HG02759 (cell line): ENCODE data around the gene FNDC3B.

Experiments used
- ATAC-seq: cut with Tn5 transposase; IDR thresholded peaks from one replicate; pipeline ENCODE4 v1.9.1; 2021; ENCODE audit warnings: mild to moderate bottlenecking, moderate library complexity; ENCODE audit not compliant: unreplicated experiment

FNDC3B gene

DNA sequence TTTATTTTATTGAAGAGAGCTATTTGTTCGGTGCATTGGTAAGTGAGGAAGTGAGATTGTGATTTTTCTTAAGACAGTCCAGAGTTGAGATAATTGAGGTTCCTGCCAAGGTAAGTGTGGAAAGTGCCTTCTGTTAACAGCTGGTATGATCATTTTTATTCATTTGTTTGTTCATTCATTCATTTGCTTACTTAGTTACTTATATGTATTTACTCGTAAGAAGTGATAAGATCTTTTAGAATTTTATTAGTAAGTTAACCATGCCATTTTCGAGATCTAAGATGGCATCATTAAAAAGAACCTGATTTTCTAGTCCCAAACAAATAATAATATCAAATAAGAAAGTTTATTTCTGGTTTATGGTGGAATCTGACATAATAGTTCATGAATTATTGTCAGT lies 258.9 kb downstream of the FNDC3B start:
- no peak for ATAC-seq

- no peak for ATAC-seq
These were observed 260.8 kb downstream of the FNDC3B start for GRCh38 chr3:172300187-172300586.

DNA sequence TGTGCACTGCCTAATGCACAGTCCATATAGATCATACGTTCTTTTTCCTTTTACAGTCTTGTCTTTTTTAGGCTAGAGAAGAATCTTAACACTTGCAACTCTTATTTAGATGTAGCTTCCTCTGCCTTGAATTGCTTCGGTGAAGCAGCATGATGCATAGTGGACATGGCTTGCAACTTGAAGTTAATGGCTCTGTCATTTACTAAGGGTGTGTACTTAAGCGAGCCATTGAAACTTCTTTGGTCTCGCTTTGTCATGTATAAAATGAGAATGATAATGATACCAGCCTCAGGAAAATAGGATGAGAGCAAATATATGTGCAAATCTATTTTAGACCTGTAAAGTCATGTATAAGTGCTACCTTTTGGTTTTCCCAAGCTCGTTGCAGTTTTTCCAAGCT lies 261.5 kb downstream of the FNDC3B start:
- no peak for ATAC-seq

DNA sequence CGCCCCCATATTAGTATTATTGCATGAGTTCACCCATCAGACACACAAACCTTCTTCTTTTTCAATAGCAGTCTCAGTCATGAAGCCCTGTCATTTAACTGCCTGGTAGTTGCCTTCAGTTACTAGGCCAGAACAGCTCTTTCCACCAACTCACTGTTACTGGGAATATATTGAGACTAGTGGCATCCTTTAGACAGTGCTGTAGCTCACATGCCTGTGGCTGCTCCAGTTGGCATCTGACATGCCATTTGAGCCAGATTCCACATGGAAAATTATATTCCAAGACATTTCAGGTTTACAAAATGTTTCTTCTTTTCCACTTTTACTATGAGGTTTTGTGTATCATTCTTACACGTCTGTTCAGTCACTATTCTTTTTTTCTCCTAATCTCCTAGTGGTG lies 262.8 kb downstream of the FNDC3B start:
- ATAC-seq = no peak

DNA sequence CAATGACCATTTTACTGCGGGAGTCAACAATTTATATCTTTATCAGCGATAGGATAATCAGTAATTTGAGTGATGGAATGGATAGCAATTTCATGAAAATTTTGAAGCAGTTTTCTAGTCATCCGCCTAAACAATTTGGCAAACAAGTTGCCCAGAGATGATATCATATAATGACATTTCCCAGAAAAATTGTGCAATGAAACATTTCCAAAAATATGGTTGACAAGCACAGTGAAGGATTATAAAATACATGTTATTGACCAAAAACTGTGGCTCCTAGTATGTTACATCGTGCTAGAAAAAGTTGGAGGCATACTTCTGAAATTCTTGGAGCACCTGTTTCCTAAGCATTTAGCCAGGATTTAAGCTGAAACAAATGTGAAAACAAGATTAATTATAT lies 263.8 kb downstream of the FNDC3B start:
- ATAC-seq = no peak

DNA sequence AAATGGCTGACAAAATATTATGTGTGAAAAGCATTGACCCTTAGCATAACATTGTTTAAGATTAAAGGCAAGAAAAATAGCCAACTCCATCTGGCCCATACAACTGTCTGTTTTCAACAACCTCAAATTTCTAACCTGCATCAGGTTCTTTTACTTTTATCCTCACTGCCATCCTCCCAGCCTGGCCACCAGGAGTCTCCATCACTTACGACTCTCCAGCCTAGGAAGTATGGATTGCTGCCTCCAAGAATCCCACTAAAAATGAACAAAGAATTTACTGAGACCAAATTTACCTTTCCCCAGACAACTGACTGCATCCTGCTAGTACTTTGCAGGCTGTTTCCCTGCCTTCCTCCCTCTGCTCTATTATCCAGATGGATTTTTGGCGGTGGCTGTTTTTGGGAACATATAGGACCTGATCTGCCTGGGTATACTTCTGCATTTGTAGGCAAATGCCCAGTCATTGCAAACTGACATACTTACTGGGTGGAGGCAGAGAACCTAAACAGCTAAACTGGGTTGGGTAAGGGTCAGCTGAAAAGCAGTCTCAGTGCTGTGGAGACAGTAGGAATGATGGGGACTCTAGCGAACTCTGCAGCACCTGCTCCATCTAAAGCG lies 264.7 kb downstream of the FNDC3B start:
- no peak for ATAC-seq

DNA sequence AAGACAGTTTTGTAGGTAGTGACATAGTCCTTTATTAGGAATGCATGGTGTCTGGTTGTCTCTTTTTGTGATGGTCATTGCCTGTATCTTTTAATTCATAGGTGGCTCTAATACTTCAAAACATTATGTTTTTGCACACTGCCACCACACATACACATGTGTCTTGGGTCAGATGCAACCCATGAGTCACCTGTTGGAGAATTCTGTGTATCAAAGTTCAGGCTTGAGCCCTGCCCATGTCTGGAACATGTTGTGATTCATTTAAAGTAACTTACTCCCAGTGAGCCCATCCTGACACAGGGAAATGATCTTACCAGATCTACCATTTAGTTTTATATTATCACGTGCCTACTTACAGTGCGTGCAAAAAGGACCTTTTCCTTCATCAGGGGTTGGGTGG lies 266.2 kb downstream of the FNDC3B start:
- no peak for ATAC-seq

- ATAC-seq = no peak
These were observed 266.6 kb downstream of the FNDC3B start for GRCh38 chr3:172305974-172306373.

DNA sequence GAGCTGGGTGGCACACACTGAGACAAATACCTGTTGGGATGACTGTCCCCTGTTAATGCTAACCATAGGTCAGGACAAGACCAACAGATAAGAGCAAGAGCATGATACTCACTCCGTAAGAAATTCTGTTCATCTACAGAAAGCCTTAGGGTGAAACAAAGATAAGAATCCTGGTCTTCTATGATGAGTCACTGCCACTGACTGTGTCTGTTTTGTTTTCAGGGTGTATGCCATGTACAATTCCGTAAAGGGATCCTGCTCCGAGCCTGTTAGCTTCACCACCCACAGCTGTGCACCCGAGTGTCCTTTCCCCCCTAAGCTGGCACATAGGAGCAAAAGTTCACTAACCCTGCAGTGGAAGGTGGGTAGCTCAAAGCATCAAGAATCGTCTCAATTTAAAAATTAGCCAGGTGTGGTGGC lies 267.8 kb downstream of the FNDC3B start:
- no peak for ATAC-seq

- ATAC-seq = no peak
These were observed 269.7 kb downstream of the FNDC3B start for GRCh38 chr3:172309059-172309458.

GRCh38 chr3:172309741-172310427 lies 270.5 kb downstream of the FNDC3B start:
- ATAC-seq = no peak

DNA sequence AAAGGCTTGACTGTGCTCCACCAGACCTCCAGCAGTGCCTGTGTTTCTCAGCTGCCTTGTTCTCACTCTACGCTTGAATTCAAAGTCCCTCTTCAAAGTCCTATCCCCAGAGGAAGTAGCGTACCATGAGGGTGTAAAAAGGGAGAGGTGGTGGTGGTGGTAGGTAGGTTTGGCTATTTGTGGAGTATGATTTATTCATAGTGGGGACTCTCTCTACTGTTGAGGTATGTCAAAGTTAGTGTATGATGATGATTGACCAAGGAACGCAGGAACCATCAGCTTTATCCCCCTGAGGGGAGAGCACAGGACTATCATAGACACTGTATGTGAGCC lies 271.0 kb downstream of the FNDC3B start:
- ATAC-seq = no peak

DNA sequence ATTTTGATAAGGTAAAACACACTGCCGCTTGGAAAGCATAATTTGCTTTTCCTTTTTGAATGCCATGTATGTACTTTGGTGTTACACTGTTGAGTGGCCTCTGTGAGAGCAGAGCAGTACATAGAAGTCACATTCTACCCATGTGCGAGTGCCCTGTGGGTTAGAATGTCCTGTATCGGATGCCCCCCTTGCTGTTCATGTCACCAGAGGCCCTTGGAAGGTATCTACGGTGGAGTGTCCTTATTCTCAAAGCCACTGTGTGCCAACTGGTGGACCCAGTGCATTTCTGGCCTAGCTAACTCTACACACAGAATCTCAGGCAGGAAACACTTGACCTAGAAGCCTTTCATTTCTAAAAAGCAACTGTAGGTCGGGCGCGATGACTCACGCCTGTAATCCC lies 271.8 kb downstream of the FNDC3B start:
- no peak for ATAC-seq

DNA sequence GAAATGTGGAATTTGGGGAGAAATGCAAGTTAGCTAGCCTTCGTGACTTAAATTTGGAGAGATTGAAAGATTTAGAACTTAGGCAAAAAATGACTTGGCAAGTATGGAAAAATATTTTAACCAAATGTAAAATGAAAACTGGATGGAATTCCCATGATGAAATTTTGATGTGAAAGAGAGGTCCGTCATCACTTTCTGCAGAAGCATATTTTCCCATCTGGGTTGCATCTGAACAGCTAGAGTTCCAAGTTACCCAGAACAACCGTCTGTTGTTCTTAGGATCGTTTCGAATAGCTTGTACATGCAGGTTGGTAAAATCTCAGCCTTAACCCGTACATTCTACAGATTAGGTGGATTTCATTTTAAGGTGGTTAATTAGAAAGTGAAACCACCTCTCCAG lies 272.6 kb downstream of the FNDC3B start:
- ATAC-seq = no peak

GRCh38 chr3:172312711-172313110 lies 273.3 kb downstream of the FNDC3B start:
- no peak for ATAC-seq

- no peak for ATAC-seq
These were observed 274.3 kb downstream of the FNDC3B start for GRCh38 chr3:172313671-172314070.

DNA sequence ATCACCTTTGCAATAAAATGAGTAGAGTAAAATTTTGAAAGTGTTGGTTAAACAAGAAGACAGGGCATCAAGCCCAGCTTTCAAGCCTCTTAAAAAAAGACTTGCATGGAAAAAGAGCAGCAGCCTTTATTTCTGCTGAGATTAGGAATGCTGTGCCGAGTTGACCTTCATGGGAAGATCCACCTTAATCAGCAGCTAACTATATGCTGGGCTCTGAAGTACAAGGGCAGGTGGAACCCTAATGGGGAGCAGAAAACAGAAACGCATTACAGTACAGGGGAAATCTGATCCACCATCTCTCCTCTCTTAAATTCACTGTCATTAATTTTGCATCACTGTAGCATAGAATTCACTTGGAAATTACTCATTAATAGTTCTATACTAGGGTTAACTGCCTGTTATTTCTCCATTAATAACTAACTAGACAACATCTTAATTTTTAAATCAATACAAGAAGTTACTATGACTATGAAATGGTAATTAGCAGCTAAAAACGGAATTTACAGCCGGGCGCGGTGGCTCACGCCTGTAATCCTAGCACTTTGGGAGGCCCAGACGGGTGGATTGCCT lies 275.3 kb downstream of the FNDC3B start:
- ATAC-seq = no peak

GRCh38 chr3:172315401-172316091 lies 276.2 kb downstream of the FNDC3B start:
- no peak for ATAC-seq

DNA sequence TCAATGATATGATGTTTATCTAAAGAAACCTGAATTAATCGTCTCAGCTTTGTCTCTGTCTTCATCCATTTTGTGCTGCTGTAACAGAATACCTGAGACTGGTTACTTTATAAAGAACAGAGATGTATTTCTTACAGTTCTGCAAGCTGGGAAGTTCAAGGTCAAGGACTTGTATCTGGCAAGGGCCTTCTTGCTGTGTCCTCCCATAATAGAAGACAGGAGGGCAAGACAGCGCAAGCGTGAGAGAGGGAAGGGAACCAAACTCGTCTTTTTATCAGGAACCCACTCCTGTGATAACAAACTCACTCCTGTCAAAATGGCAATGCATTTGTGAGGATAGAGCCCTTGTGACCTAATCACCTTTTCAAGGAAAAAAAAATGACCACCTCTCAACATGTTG lies 277.4 kb downstream of the FNDC3B start:
- ATAC-seq = no peak

- no peak for ATAC-seq
These were observed 278.1 kb downstream of the FNDC3B start for GRCh38 chr3:172317481-172317880.

GRCh38 chr3:172317984-172318383 lies 278.6 kb downstream of the FNDC3B start:
- peak; percentile 69 for ATAC-seq

GRCh38 chr3:172319595-172319994 lies 280.2 kb downstream of the FNDC3B start:
- ATAC-seq = no peak
